HT-29 (cell line): ENCODE data around the gene DNAI1. TPM values are rescaled to one million over a fixed set of nuclear protein-coding genes. Genes with fewer than 3 reads are reported as not detected.
A peak's percentile ranks its signal among the peaks of the same experiment; 100 is the strongest.

Source experiments
- DNase-seq: peaks from one replicate; pipeline ENCODE4 v3.0.0-alpha.2; 2015; ENCODE audit warnings: low spot score
- total RNA-seq: library from RNA; depleted of rRNA; stranded (reverse); fragments of >200 nt; shearing (Covaris generic); gene quantifications from 2 replicates; pipeline ENCODE4 v1.2.3, GENCODE V29; 2014

Gene DNAI1
- total RNA-seq, 1 experiment from 2014 or later, result not detected

- DNase-seq, result no peak
These were observed 82.9 kb downstream of the DNAI1 start for GRCh38 chr9:34541540-34541939.

- DNase-seq, result no peak
These were observed 85.4 kb downstream of the DNAI1 start for GRCh38 chr9:34544035-34544434.

- DNase-seq, result no peak
These were observed 86.9 kb downstream of the DNAI1 start for GRCh38 chr9:34545497-34545896.

GRCh38 chr9:34546102-34546833, 87.7 kb downstream of the DNAI1 start:
- no peak for DNase-seq

- peak; percentile 79 for DNase-seq
These were observed 88.5 kb downstream of the DNAI1 start for GRCh38 chr9:34546834-34547827.

- peak; percentile 59 for DNase-seq
These were observed 89.5 kb downstream of the DNAI1 start for GRCh38 chr9:34547960-34548611.

- no peak for DNase-seq
These were observed 90.8 kb downstream of the DNAI1 start for GRCh38 chr9:34549407-34549732.

GRCh38 chr9:34550016-34550680, 91.5 kb downstream of the DNAI1 start:
- DNase-seq, result no peak

- no peak for DNase-seq
These were observed 92.2 kb downstream of the DNAI1 start for GRCh38 chr9:34550681-34551270.

GRCh38 chr9:34551751-34552605, 93.4 kb downstream of the DNAI1 start:
- DNase-seq, result no peak

- DNase-seq, result no peak
These were observed 94.0 kb downstream of the DNAI1 start for GRCh38 chr9:34552606-34552981.

- DNase-seq, result no peak
These were observed 94.4 kb downstream of the DNAI1 start for GRCh38 chr9:34552986-34553385.

- DNase-seq, result no peak
These were observed 95.0 kb downstream of the DNAI1 start for GRCh38 chr9:34553511-34554021.

- no peak for DNase-seq
These were observed 95.8 kb downstream of the DNAI1 start for GRCh38 chr9:34554211-34555001.

- DNase-seq, result no peak
These were observed 96.4 kb downstream of the DNAI1 start for GRCh38 chr9:34555002-34555348.

- DNase-seq, result no peak
These were observed 96.9 kb downstream of the DNAI1 start for GRCh38 chr9:34555500-34555899.

GRCh38 chr9:34555936-34556525, 97.4 kb downstream of the DNAI1 start:
- DNase-seq, result no peak

- no peak for DNase-seq
These were observed 98.3 kb downstream of the DNAI1 start for GRCh38 chr9:34556949-34557348.
